HG02981 (cell line): ENCODE results near the gene ORM1.
"Not testable (repeated sequence)": the region's sequence is repeated elsewhere in the genome, so short reads cannot be mapped to it uniquely, and the experiment has no call there.

Experiments
- ATAC-seq: cut with Tn5 transposase; IDR thresholded peaks from one replicate; pipeline ENCODE4 v1.9.1; 2021; ENCODE audit warnings: mild to moderate bottlenecking, moderate library complexity; ENCODE audit not compliant: unreplicated experiment

Gene ORM1

DNA sequence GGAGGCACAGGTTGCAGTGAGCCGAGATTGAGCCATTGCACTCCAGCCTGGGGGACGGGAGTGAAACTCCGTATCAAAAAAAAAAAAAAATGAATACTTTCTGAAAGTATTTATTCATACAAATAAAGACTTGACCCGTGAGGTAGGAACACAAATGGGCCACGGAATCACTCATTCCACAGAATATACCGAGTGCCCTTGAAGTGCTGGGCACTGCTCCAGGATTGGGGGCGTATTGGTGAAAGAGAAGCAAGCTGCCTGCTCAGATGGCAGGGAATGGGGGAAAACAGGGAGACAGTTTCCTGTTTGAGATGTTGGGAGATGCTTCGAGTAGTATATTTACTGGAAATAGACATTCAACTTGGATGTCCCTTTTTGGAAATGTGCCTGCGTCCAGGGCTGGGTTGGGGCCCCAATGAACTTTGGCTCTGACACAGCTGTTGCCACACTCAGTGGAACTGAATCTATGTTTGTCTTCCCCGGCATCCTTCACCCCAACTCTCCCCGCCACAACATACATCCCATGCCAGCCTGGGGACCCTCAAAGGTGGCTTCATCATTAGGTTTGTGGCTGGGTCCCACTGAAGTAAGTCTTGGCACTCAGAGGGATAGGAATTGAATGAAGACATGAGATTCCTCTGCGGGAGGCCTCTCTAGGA, 609 bp upstream of the ORM1 start:
- ATAC-seq, result not testable (repeated sequence)

DNA sequence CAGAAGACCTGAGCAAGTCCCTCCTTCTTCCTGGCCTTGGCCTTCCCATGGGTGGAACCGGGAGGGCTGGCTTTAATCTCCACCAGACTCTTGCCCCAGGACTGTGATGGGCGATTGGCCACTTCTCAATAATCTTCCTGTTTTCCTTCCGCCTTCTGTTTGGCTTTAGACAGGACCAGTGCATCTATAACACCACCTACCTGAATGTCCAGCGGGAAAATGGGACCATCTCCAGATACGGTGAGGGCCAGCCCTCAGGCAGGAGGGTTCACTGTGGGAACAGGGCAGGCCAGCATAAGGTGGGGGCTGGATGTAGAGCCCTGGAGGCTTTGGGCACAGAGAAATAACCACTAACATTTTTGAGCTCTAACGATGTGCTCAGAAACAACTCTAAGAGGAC, 951 bp downstream of the ORM1 start:
- not testable (repeated sequence) for ATAC-seq

DNA sequence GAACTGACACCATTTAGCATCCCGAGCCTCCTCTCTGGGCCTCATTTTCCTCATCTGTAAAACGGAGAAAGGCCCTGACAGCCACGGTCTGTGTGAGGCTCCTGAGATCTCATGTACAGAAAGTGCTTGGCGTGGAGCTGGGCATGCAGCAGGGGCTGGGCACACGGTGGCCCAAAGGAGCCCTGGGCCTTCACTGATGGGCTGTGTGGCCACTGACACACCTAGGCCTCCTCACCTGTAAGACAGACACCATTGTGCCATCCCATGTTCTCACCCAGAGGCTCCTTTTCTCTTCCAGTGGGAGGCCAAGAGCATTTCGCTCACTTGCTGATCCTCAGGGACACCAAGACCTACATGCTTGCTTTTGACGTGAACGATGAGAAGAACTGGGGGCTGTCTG, 1.6 kb downstream of the ORM1 start:
- ATAC-seq, result no peak

DNA sequence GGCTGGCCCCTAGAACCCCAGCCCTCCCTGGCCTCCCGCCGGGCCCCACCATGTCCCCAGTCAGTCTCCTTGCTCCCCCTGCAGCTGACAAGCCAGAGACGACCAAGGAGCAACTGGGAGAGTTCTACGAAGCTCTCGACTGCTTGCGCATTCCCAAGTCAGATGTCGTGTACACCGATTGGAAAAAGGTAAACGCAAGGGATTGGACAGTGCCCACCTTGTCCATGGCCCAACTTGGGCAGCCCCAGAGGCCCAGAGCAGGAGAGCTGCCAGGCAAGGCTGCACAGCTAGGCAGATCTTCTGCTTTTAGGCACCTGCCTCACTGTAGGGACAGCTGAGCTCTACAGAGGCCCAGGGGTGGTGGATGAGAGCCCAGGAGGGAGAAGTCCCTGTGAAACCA, 2.1 kb downstream of the ORM1 start:
- ATAC-seq, result not testable (repeated sequence)

DNA sequence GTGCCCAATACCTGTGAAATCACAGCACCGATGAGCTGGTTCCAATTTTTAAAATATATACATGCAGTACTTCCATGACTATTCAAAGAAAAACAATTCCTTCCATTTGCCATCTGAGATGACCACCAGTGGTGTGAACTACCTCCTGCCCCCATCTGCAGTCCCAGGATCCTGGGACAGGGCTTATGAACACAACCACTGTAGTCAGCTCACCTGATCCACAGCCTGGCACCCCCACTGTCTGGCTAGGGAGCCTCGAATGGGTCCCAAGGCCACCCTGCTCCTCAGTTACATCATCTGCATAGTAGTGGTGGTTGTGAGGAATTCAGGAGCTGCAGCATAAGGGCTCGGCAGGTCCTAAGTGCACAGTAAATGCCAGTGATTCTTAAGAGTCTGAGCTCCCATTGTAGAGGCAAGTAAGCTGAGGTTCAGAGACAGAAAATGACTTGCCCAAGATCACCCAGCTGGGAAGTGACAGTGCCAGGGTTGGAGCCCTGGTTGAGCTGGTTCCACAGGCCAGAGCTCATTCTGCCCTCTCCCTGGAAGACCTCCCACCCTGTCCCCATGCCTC, 2.9 kb downstream of the ORM1 start:
- not testable (repeated sequence) for ATAC-seq

DNA sequence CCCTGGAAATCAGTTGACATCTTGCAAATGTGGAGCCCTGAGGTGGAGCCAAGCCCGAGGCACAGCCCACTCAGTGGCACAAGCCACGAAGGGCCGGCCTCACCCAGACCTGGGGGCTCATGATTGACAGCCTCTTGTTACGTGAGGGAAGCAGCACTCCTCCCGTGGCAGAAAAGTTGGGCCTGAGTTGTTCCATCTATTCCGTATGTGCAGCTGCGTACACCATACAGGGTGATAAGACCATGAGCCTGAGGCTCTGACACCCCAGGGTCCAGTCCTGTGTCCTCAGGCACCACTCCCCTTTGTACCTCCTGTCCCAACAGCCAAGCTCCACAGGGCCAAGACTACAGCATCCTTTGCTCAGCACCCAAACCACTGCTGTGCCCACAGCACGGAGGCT, 4.9 kb downstream of the ORM1 start:
- no peak for ATAC-seq

DNA sequence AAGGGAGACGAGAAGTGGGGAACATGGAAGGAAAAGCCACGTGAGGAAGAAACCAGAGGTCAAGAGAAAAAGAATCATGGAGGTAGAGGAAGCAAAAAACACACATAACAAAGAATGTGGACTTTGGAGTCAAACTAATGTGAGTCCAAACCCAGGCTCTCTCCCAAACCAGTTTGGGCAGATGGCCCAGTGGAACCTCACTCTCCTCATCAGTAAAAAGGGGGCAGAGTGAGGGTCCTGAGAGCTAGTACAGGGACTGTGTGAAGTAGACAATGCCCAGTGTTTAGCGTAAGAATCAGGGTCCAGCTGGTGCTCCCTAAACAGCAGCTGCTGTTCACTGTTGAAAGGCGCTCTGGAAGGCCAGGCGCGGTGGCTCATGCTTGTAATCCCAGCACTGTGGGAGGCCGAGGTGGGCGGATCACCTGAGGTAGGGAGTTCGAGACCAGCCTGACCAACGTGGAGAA, 5.5 kb downstream of the ORM1 start:
- ATAC-seq, result not testable (repeated sequence)

DNA sequence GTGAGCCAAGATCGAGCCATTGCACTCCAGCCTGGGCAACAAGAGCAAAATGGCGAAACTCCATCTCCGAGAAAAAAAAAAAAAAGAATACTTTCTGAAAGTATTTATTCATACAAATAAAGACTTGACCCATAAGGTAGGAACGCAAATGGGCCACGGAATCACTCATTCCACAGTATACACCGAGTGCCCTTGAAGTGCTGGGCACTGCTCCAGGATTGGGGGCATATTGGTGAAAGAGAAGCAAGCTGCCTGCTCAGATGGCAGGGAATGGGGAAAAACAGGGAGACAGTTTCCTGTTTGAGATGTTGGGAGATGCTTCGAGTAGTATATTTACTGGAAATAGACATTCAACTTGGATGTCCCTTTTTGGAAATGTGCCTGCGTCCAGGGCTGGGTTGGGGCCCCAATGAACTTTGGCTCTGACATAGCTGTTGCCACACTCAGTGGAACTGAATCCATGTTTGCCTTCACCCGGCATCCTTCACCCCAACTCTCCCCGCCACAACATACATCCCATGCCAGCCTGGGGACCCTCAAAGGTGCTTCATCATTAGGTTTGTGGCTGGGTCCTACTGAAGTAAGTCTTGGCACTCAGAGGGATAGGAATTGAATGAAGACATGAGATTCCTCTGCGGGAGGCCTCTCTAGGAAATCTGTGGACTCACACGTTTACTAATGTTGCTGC, 6.2 kb downstream of the ORM1 start:
- ATAC-seq, result not testable (repeated sequence)

DNA sequence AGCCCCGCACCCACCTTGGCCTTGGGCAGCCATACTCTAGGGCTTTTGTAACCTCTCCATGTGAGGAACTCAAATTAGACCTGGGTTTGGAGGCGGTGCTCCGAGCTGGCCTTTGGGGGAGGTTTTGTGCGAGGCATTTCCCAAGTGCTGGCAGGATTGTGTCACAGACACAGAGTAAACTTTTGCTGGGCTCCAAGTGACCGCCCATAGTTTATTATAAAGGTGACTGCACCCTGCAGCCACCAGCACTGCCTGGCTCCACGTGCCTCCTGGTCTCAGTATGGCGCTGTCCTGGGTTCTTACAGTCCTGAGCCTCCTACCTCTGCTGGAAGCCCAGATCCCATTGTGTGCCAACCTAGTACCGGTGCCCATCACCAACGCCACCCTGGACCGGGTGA, 6.7 kb downstream of the ORM1 start, which contains the start of gene ORM2:
Gene ORM2 (plus strand): TSS at position 245 of the 398 bp plus-strand sequence. CDS start 36 bp downstream, at position 281.
- not testable (repeated sequence) for ATAC-seq

DNA sequence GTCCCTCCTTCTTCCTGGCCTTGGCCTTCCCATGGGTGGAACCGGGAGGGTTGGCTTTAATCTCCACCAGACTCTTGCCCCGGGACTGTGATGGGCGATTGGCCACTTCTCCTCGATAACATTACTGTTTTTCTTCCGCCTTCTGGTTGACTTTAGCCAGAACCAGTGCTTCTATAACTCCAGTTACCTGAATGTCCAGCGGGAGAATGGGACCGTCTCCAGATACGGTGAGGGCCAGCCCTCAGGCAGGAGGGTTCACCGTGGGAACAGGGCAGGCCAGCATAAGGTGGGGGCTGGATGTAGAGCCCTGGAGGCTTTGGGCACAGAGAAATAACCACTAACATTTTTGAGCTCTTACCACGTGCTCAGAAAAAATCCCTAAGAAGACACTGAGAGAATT, 7.7 kb downstream of the ORM1 start:
- no peak for ATAC-seq

DNA sequence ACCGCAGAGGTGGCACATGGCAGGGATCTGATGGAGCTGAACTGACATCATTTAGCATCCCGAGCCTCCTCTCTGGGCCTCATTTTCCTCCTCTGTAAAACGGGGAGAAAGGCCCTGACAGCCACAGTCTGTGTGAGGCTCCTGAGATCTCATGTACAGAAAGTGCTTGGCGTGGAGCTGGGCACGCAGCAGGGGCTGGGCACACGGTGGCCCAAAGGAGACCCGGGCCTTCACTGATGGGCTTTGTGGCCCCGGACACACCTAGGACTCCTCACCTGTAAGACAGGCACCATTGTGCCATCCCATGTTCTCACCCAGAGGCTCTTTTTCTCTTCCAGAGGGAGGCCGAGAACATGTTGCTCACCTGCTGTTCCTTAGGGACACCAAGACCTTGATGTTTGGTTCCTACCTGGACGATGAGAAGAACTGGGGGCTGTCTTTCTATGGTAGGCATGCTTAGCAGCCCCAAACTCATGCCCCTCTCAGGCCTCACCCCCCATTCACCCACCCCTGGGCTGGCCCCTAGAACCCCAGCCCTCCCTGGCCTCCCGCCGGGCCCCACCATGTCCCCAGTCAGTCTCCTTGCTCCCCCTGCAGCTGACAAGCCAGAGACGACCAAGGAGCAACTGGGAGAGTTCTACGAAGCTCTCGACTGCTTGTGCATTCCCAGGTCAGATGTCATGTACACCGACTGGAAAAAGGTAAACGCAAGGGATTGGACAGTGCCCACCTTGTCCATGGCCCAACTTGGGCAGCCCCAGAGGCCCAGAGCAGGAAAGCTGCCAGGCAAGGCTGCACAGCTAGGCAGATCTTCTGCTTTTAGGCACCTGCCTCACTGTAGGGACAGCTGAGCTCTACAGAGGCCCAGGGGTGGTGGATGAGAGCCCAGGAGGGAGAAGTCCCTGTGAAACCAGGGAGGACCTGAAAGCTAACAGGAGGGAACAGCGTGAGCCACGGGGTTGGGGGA, 8.6 kb downstream of the ORM1 start:
- not testable (repeated sequence) for ATAC-seq

DNA sequence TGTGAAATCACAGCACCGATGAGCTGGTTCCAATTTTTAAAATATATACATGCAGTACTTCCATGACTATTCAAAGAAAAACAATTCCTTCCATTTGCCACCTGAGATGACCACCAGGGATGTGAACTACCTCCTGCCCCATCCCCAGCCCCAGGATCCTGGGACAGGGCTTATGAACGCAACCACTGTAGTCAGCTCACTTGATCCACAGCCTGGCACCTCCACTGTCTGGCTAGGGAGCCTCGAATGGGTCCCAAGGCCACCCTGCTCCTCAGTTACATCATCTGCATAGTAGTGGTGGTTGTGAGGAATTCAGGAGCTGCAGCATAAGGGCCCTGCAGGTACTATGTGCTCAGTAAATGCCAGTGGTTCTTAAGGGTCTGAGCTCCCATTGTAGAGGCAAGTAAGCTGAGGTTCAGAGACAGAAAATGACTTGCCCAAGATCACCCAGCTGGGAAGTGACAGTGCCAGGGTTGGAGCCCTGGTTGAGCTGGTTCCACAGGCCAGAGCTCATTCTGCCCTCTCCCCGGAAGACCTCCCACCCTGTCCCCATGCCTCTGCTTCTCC, 9.7 kb downstream of the ORM1 start:
- not testable (repeated sequence) for ATAC-seq

DNA sequence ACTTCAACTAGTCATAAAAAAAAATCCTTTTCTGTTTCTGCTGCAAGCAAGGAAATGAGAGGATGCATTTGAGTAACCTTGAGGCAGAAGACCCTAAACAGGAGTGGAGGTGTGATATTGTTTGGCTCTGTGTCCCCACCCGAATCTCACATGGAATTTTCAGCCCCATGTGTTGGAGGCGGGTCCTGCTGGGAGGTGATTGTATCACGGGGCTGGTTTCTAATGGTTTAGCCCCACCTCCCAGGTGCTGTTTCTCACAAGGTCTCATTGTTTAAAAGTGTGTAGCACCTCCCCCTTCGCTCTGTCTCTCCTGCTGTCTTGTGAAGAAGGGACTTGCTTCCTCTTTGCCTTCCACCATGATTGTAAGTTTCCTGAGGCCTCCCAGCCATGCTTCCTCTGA, 10.8 kb downstream of the ORM1 start:
- not testable (repeated sequence) for ATAC-seq

DNA sequence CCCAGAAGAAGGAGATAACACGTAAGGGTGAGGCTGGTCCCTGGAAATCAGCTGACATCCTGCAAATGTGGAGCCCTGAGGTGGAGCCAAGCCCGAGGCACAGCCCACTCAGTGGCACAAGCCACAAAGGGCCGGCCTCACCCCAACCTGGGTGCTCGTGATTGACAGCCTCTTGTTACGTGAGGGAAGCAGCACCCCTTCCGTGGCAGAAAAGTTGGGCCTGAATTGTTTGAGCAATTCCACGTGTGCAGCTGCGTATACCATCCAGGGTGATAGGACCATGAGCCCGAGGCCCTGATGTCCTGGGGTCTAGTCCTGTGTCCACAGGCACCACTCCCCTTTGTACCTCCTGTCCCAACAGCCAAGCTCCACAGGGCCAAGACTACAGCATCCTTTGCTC, 11.6 kb downstream of the ORM1 start:
- no peak for ATAC-seq

DNA sequence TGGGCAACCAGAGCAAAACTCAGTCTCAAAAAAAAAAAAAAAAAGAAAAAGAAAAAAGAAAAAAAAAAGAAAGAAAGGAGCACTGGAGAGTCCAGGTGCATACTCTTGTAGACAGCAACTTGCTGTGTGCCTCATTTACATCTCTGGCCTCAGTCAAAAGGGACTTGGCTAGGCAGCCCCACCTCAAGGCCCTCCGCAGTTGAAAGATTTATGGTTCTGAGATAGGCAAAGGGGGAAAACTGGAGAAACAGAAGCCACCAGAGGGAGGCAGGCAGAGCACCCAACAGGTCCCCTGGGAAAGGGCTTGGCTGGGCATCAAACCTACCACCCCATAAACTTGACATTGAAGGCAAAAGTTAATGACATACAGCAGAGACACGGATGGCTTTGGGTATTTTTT, 12.8 kb downstream of the ORM1 start:
- no peak for ATAC-seq

DNA sequence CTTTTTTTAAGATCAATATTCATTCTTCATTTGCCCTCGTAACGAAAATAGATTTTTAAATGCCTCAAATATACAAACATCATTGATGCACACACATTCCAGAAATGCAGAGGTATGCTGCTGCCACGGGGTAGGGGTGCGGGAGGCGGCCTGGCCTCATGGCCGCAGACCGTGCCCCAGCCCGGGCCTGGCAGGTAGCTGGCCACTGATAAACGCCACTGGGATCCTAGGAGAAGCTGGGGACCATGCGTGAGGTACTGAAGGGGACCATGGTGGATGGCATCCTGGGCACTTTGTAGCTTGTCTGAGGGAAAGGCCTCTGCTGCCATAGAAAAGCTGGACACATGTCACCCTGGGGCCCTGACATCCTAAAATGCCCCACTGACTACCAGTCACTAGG, 13.3 kb downstream of the ORM1 start:
- ATAC-seq, result no peak

DNA sequence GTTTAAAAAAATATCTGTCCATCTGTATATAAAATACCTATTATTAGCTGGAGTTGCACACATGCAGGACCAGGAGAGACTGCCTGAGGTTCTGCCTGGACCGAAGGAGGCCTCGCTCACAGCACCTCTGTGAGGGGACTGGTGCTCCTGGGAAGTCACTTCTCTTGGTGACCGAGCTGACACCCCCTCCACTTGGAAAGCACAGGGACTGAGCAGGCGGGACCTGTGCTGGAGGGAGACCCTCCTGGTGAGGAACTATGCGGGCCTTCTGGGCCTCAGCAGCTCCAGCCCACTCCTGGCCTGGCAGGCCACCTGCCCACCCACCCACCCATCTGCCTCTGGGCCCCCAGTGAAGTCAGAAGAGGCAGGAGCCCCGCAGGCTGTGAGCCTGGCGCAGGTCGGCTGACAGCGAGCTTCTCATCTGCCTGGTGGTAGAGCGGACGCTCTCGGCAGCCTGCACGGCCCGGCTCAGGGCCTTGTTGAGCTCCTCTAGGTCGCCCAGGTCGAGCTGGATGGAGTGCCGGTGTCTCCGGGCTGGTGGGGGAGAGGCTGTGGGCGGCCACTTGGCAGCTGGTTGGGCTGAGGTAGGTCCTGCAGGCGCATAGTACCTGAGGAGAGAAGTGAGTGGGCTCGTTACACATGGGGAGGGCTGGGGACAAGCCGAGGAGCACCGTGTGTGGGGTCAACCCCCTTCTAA, 13.9 kb downstream of the ORM1 start:
- ATAC-seq, result no peak

DNA sequence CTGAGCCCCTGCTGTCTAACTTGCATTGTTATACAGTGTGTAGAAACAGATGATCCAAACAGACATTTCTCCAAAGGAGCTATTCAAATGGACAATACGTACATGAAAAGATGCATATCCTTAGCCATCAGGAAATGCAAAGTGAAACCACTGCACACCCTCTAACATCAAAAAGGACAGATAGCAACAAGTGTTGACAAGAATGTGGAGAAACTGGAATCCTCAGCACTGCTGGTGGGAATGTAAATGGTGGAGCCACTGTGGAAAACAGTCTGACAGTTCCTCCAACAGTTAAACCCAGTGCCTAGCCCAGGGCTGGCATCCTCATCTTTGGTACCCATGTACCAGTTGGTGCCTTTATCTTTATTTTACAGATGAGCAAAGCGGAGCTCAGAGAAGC, 15.3 kb downstream of the ORM1 start:
- ATAC-seq, result no peak

DNA sequence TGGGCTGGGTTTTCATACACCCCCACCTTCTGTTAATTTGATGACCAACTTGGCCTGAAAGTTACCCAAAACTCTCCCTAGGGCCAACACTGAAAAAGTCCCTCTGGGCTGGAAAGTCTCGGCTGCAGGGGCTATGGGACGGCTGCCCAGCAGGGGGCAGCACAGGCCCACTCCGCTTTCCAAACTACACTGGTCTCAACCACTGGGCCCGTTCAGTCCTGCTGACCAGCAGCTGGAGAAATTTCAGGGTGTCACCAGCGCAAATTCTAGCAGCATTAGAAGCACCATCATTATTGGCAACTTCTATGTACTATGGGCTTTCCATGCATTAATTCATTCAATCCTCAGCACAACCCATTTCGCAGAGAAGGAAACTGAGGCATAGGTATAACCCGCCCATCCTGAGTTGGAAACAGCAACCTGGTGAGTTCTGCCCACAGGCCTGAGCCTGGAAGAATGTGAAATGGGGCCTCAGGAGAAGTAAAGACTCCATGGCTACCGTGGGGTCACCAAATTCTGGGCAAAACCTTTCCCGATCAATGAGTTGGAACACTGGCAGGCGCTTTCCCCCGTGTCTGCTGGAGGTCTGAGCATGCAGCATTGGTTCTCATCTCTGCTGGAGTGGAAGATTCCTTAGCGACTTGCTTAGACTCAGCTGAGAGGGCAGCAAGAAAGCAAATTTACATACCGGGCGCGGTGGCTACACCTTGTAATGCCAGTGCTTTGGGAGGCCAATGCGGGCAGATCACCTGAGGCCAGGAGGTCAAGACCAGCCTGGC, 16.4 kb downstream of the ORM1 start:
- no peak for ATAC-seq
